ENCODE measurements around the gene PARVB. TPM values are rescaled to one million over a fixed set of nuclear protein-coding genes. Genes with fewer than 3 reads are reported as not detected.
A peak's percentile ranks its signal among the peaks of the same experiment; 100 is the strongest.

PARVB gene
- total RNA-seq, 1 donor from 2014 or later = 12.7 TPM

DNA sequence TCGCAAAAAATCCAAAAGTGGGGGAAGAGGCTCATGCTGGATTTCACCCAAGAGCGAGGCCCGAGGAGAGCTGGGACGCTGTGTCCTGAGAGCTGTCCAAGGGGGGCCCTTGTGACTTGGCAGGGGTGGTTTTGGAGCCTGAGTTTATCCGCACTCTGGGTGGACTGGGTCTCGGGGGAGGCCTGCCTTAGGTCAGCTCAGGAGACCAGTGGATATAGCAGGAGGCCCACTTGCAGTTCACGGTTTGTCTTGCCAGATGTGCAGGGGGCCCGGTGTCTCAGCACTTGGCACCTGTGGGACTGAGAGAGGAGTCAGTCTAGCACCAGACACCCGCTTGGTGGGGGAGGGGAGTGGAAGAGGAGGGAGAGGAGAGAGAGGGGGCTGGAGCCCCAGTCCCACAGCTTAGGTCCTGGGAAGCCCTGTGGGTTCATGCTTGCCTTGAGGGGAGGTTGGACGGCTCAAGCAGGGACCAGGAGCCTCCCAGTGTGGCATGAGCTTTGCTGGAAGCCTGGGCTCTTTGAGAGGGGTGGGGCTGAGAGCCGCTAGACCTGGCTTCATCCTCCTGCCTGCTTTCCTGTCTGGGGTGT lies 33.4 kb downstream of the PARVB start:
- no peaks in the 10 kb centered on the region for H3K36me3 Mint-ChIP-seq
- Histone ChIP-seq H3K4me3 (no peak overlapping the region), H3F3A (ENCODE audit: low read depth) (no peaks in the 10 kb centered on the region), H3K4me1 (peaks cover 3% of the 10 kb centered on the region), H4K20me1 (ENCODE audit: low read depth) (no peaks in the 10 kb centered on the region), H2AFZ (replicated peaks) (no peak overlapping the region), H3K27ac (no peak overlapping the region), H3K9me3 (ENCODE audit: low read depth) (no peaks in the 10 kb centered on the region), H3K4me2 (no peak overlapping the region), H3K9ac (no peak overlapping the region), H3K36me3 (no peaks in the 10 kb centered on the region), H3K27me3 (no peaks in the 10 kb centered on the region), H3K79me2 (ENCODE audit: low read depth) (no peaks in the 10 kb centered on the region)
- DNase-seq (ENCODE audit: low spot score) = no peak
- H3K27me3 Mint-ChIP-seq (ENCODE audit: insufficient read depth, low read depth) = peaks cover 8% of the 10 kb centered on the region
- no peak overlapping the region for H3K4me3 Mint-ChIP-seq
- no peaks in the 10 kb centered on the region for H3K9me3 Mint-ChIP-seq
- TF ChIP-seq EZH2 (IDR thresholded peaks at IDR 0.05) = no peak
- TF ChIP-seq, protein P1, sequence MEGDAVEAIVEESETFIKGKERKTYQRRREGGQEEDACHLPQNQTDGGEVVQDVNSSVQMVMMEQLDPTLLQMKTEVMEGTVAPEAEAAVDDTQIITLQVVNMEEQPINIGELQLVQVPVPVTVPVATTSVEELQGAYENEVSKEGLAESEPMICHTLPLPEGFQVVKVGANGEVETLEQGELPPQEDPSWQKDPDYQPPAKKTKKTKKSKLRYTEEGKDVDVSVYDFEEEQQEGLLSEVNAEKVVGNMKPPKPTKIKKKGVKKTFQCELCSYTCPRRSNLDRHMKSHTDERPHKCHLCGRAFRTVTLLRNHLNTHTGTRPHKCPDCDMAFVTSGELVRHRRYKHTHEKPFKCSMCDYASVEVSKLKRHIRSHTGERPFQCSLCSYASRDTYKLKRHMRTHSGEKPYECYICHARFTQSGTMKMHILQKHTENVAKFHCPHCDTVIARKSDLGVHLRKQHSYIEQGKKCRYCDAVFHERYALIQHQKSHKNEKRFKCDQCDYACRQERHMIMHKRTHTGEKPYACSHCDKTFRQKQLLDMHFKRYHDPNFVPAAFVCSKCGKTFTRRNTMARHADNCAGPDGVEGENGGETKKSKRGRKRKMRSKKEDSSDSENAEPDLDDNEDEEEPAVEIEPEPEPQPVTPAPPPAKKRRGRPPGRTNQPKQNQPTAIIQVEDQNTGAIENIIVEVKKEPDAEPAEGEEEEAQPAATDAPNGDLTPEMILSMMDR (IDR thresholded peaks at IDR 0.05) = no peak
- TF ChIP-seq EZH2phosphoT487 (IDR thresholded peaks at IDR 0.05) = no peak
- peaks cover 25% of the 10 kb centered on the region for H3K4me1 Mint-ChIP-seq
- H3K27ac Mint-ChIP-seq = peak overlapping the region; percentile 96

DNA sequence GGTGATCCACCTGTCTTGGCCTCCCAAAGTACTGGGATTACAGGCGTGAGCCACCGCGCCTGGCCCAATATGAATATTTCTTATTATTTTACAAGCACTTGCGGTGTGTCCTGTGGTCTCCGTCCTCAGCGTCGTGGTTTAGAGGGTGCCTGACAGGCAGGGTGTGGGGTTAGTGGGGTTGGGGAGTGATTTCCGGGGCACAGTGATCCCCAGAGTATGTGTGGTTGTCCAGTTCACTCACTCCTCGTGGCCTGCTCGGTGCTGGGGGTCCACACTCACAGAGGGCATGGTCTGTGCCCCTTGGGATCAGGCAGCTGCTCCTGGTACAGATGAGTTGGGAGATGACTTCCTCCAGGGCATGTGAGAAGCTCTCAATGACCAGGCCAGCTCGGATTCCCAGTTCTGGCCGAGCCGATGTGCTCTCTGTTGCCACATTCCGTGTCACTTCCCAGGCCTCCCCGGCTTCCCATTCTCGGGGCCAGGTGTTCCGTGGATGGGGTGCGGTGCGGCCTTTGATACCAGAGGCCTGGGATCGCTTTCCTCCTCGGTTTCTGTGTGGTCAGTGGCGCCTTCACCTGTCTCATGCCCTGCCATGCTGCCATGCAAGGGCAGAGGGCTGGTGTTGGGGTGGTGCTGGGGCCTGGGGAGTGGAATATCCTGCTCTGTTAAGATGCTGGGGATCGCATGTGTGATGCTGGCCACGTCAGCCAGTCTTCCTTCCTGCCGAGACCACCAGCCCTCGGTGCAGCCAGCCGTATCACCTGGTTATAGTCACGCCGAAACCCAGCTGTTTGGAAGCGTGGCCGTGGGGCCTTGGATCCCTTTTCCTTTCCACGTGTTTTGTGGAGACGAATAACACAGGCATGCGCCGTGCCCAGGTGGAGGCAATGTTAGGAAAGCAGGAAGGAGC lies 39.6 kb downstream of the PARVB start:
- Histone ChIP-seq H3K36me3 (no peaks in the 10 kb centered on the region), H3K4me2 (no peak overlapping the region), H3K27ac (no peak overlapping the region), H3K79me2 (ENCODE audit: low read depth) (no peaks in the 10 kb centered on the region), H4K20me1 (ENCODE audit: low read depth) (no peaks in the 10 kb centered on the region), H3K4me3 (no peak overlapping the region), H2AFZ (replicated peaks) (no peak overlapping the region), H3K9me3 (ENCODE audit: low read depth) (no peaks in the 10 kb centered on the region), H3K9ac (no peak overlapping the region), H3K27me3 (no peaks in the 10 kb centered on the region), H3K4me1 (peaks cover 9% of the 10 kb centered on the region), H3F3A (ENCODE audit: low read depth) (no peaks in the 10 kb centered on the region)
- H3K27ac Mint-ChIP-seq = peak overlapping the region; percentile 24
- H3K27me3 Mint-ChIP-seq (ENCODE audit: insufficient read depth, low read depth) = peaks cover 4% of the 10 kb centered on the region
- TF ChIP-seq EZH2phosphoT487 (IDR thresholded peaks at IDR 0.05) (no peak), EZH2 (IDR thresholded peaks at IDR 0.05) (no peak)
- TF ChIP-seq, protein P1 (IDR thresholded peaks at IDR 0.05) = no peak
- no peak for DNase-seq (ENCODE audit: low spot score)
- H3K4me1 Mint-ChIP-seq = peaks cover 10% of the 10 kb centered on the region
- H3K4me3 Mint-ChIP-seq = no peak overlapping the region
- no peaks in the 10 kb centered on the region for H3K36me3 Mint-ChIP-seq
- H3K9me3 Mint-ChIP-seq = no peaks in the 10 kb centered on the region

DNA sequence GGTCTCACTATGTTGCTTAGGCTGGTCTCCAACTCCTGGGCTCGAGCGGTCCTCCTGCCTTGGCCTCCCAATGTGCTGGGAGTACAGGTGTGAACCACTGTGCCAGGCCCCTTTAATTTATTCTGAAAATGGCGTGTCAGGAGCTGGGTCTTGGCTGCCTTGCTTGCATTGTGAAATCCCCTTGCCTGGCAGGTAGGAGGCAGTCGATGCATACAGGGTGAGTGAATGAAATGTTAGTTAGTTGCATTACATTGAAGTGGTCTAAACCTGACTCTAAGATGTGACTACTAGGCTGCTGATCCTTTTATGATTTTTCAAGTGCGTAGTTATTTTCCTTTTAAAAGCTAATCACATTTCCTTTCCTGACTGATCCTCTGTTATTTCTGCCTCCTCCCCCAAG lies 42.9 kb downstream of the PARVB start:
- Histone ChIP-seq H3K36me3 (no peaks in the 10 kb centered on the region), H3F3A (ENCODE audit: low read depth) (no peaks in the 10 kb centered on the region), H3K4me3 (no peak overlapping the region), H4K20me1 (ENCODE audit: low read depth) (no peaks in the 10 kb centered on the region), H3K4me1 (peaks cover 9% of the 10 kb centered on the region), H3K9me3 (ENCODE audit: low read depth) (no peaks in the 10 kb centered on the region), H3K4me2 (no peak overlapping the region), H3K27me3 (no peaks in the 10 kb centered on the region), H3K9ac (no peak overlapping the region), H3K27ac (no peak overlapping the region), H3K79me2 (ENCODE audit: low read depth) (no peaks in the 10 kb centered on the region), H2AFZ (replicated peaks) (no peak overlapping the region)
- Mint-ChIP-seq H3K4me1 (peaks cover 16% of the 10 kb centered on the region), H3K9me3 (no peaks in the 10 kb centered on the region), H3K27ac (peak overlapping the region; percentile 62), H3K4me3 (no peak overlapping the region), H3K36me3 (no peaks in the 10 kb centered on the region), H3K27me3 (ENCODE audit: insufficient read depth, low read depth) (peaks cover 12% of the 10 kb centered on the region)
- TF ChIP-seq, protein P1 (IDR thresholded peaks at IDR 0.05) = peak; percentile 18
- no peak for TF ChIP-seq EZH2 (IDR thresholded peaks at IDR 0.05)
- DNase-seq (ENCODE audit: low spot score) = no peak

Measured in neural progenitor cell (in vitro differentiated cells).